H9 (cell line): ENCODE results near the gene ZRANB1. TPM values are rescaled to one million over a fixed set of nuclear protein-coding genes. Genes with fewer than 3 reads are reported as not detected.

ENCODE experiments used
- DNase-seq: peaks from one replicate; pipeline ENCODE4 v3.0.0-alpha.2; 2017
- H2AFZ ChIP-seq: one replicate; pipeline ENCODE4 v1.6.1; 2013; ENCODE audit warnings: mild to moderate bottlenecking, low read length, control low read depth, moderate library complexity
- H2AK5ac ChIP-seq: 2 replicates; pipeline ENCODE4 v1.6.1; 2013; ENCODE audit warnings: low read length, control low read depth, mixed read lengths; ENCODE audit not compliant: insufficient read length
- H2BK120ac ChIP-seq: one replicate; pipeline ENCODE4 v1.6.1; 2013; ENCODE audit warnings: low read depth, mild to moderate bottlenecking, low read length, control low read depth, inconsistent platforms; ENCODE audit not compliant: poor library complexity, severe bottlenecking
- H2BK12ac ChIP-seq: 2 replicates; pipeline ENCODE4 v1.6.1; 2013; ENCODE audit warnings: low read length, control low read depth, mixed read lengths, low read depth; ENCODE audit not compliant: insufficient read length
- H2BK15ac ChIP-seq: 2 replicates; pipeline ENCODE4 v1.6.1; 2013; ENCODE audit warnings: low read depth, low read length, control low read depth
- H2BK20ac ChIP-seq: one replicate; pipeline ENCODE4 v1.6.1; 2013; ENCODE audit warnings: low read depth, mild to moderate bottlenecking, low read length, control low read depth, inconsistent platforms; ENCODE audit not compliant: poor library complexity, severe bottlenecking
- H2BK5ac ChIP-seq: 2 replicates; pipeline ENCODE4 v1.6.1; 2013; ENCODE audit warnings: low read length, control low read depth, mixed read lengths; ENCODE audit not compliant: insufficient read length
- H3K14ac ChIP-seq: 2 replicates; pipeline ENCODE4 v1.6.1; 2013; ENCODE audit warnings: low read length, control low read depth; ENCODE audit not compliant: insufficient read depth
- H3K18ac ChIP-seq: 2 replicates; pipeline ENCODE4 v1.6.1; 2013; ENCODE audit warnings: low read depth, mild to moderate bottlenecking, mixed read lengths, low read length, control low read depth; ENCODE audit not compliant: insufficient read length
- H3K23ac ChIP-seq: 2 replicates; pipeline ENCODE4 v1.6.1; 2013; ENCODE audit warnings: low read length, control low read depth, mixed read lengths, low read depth; ENCODE audit not compliant: insufficient read length
- H3K23me2 ChIP-seq: 2 replicates; pipeline ENCODE4 v1.6.1; 2013; ENCODE audit warnings: low read depth, mild to moderate bottlenecking, mixed read lengths, low read length, control low read depth; ENCODE audit not compliant: insufficient read length, poor library complexity, severe bottlenecking
- H3K27ac ChIP-seq: 2 replicates; pipeline ENCODE4 v1.5.1; 2013; ENCODE audit warnings: low read length, control low read depth, mixed read lengths, low read depth; ENCODE audit not compliant: insufficient read length
- H3K27me3 ChIP-seq: 2 replicates; pipeline ENCODE4 v1.6.1; 2013; ENCODE audit warnings: low read length, control low read depth, inconsistent platforms; ENCODE audit not compliant: insufficient read depth
- H3K4ac ChIP-seq: 2 replicates; pipeline ENCODE4 v1.6.1; 2013; ENCODE audit warnings: low read depth, mild to moderate bottlenecking, control low read depth, inconsistent platforms, low read length, moderate library complexity
- H3K4me1 ChIP-seq: 2 replicates; pipeline ENCODE4 v1.6.1; 2013; ENCODE audit warnings: low read length, control low read depth, inconsistent platforms; ENCODE audit not compliant: insufficient read depth
- H3K4me2 ChIP-seq: 2 replicates; pipeline ENCODE4 v1.6.1; 2013; ENCODE audit warnings: low read length, control low read depth, mixed read lengths; ENCODE audit not compliant: insufficient read length, insufficient read depth
- H3K56ac ChIP-seq: 2 replicates; pipeline ENCODE4 v1.6.1; 2013; ENCODE audit warnings: low read depth, mild to moderate bottlenecking, mixed read lengths, low read length, control low read depth; ENCODE audit not compliant: insufficient read length
- H3K79me1 ChIP-seq: 2 replicates; pipeline ENCODE4 v1.6.1; 2013; ENCODE audit warnings: low read depth, mild to moderate bottlenecking, moderate library complexity, low read length, control low read depth, inconsistent platforms; ENCODE audit not compliant: insufficient read depth, poor library complexity, severe bottlenecking
- H3K79me2 ChIP-seq: 2 replicates; pipeline ENCODE4 v1.6.1; 2013; ENCODE audit warnings: low read length, control low read depth, inconsistent platforms; ENCODE audit not compliant: insufficient read depth
- H3K9ac ChIP-seq: 2 replicates; pipeline ENCODE4 v1.6.1; 2013; ENCODE audit warnings: low read length, control low read depth, mixed read lengths; ENCODE audit not compliant: insufficient read length; ENCODE audit errors: extremely low read depth
- H3K9me3 ChIP-seq: one replicate; pipeline ENCODE4 v1.6.1; 2013; ENCODE audit warnings: low read depth, low read length, inconsistent platforms; ENCODE audit not compliant: control insufficient read depth
- H3T11ph ChIP-seq: one replicate; pipeline ENCODE4 v1.6.1; 2013; ENCODE audit warnings: mild to moderate bottlenecking, low read length, control low read depth, inconsistent platforms
- H4K20me1 ChIP-seq: one replicate; pipeline ENCODE4 v1.6.1; 2013; ENCODE audit not compliant: control insufficient read depth, insufficient read length, insufficient read depth
- H4K5ac ChIP-seq: 2 replicates; pipeline ENCODE4 v1.6.1; 2013; ENCODE audit warnings: low read depth, mild to moderate bottlenecking, mixed read lengths, low read length, control low read depth; ENCODE audit not compliant: insufficient read length
- H4K8ac ChIP-seq: replicated peaks from 2 replicates; pipeline ENCODE4 v1.6.1; 2013; ENCODE audit warnings: low read length, control low read depth, mixed read lengths, low read depth; ENCODE audit not compliant: insufficient read length
- H4K91ac ChIP-seq: 2 replicates; pipeline ENCODE4 v1.6.1; 2013; ENCODE audit warnings: low read depth, mild to moderate bottlenecking, moderate library complexity, mixed read lengths, low read length, control low read depth; ENCODE audit not compliant: insufficient read length
- H3K27ac Mint-ChIP-seq, 3 experiments: 2 replicates in 2 of 3; 3 replicates in 1 of 3; pipeline ENCODE4 v1.8.0; 2020 to 2021; ENCODE audit warnings: mixed read lengths in 3 of 3, mild to moderate bottlenecking in 1 of 3, moderate library complexity in 1 of 3
- H3K27me3 Mint-ChIP-seq: 2 replicates; pipeline ENCODE4 v1.8.0; 2021; ENCODE audit warnings: low read depth, mild to moderate bottlenecking, moderate library complexity, mixed read lengths
- H3K36me3 Mint-ChIP-seq, 3 experiments: 2 replicates in 2 of 3; 3 replicates in 1 of 3; pipeline ENCODE4 v1.8.0; 2020 to 2021; ENCODE audit warnings: low read depth in 3 of 3, mixed read lengths in 3 of 3; ENCODE audit not compliant: insufficient read depth in 1 of 3
- H3K4me1 Mint-ChIP-seq, 2 experiments: 2 replicates each; pipeline ENCODE4 v1.8.0; 2020; ENCODE audit warnings: mixed read lengths in 2 of 2
- H3K4me3 Mint-ChIP-seq, 2 experiments: 2 replicates in 1 of 2; 3 replicates in 1 of 2; pipeline ENCODE4 v1.8.0; 2020 to 2021; ENCODE audit warnings: mild to moderate bottlenecking in 2 of 2, mixed read lengths in 2 of 2, moderate library complexity in 1 of 2
- H3K9me3 Mint-ChIP-seq, 2 experiments: 2 replicates in 1 of 2; 3 replicates in 1 of 2; pipeline ENCODE4 v1.8.0; 2020; ENCODE audit warnings: mild to moderate bottlenecking in 2 of 2, mixed read lengths in 2 of 2, moderate library complexity in 1 of 2
- CTCF ChIP-seq: fragments of 200-600 bp; sonication (generic); conservative IDR thresholded peaks from 3 replicates; pipeline ENCODE4 v1.8.0; 2021; ENCODE audit warnings: antibody characterized with exemption, mild to moderate bottlenecking
- WGBS: extraction: QIAGEN DNeasy Blood & Tissue Kit; methylation state at CpG from one replicate; pipeline ENCODE4 v1.1.7; 2013; ENCODE audit warnings: missing lambda C conversion rate, low lambda C conversion rate, mixed read lengths; ENCODE audit not compliant: insufficient read length; ENCODE audit errors: extremely low coverage; 5-methylcytosine and 5-hydroxymethylcytosine counted together
- total RNA-seq: library from RNA; stranded (reverse); gene quantifications from 2 replicates; pipeline ENCODE4 v1.2.1, GENCODE V29; 2021

Gene ZRANB1
- total RNA-seq, 1 experiment from 2014 or later: 17.4 TPM

GRCh38 chr10:124996854-124997215, 54.9 kb downstream of the ZRANB1 start:
- Histone ChIP-seq H3K9me3 (no peaks in the 10 kb centered on the region), H2BK12ac (no peak overlapping the region), H2BK20ac (no peak overlapping the region), H3K56ac (no peak overlapping the region), H4K20me1 (no peaks in the 10 kb centered on the region), H2BK120ac (no peak overlapping the region), H3T11ph (no peak overlapping the region), H2BK15ac (no peak overlapping the region), H2AK5ac (no peak overlapping the region), H3K79me1 (peaks cover 3% of the 10 kb centered on the region), H3K18ac (no peak overlapping the region), H3K79me2 (no peaks in the 10 kb centered on the region), H4K5ac (no peak overlapping the region), H4K8ac (no peak overlapping the region), H3K4me1 (no peaks in the 10 kb centered on the region), H3K4ac (no peak overlapping the region), H3K27me3 (no peaks in the 10 kb centered on the region), H3K14ac (no peak overlapping the region), H3K27ac (no peak overlapping the region), H4K91ac (no peak overlapping the region), H3K4me2 (no peak overlapping the region), H2BK5ac (no peak overlapping the region), H3K23me2 (no peaks in the 10 kb centered on the region), H2AFZ (no peak overlapping the region), H3K9ac (no peak overlapping the region), H3K23ac (no peak overlapping the region)
- Mint-ChIP-seq H3K27ac (no peak overlapping the region), H3K36me3 (peaks cover 59 to 99% (median 88%) of the 10 kb centered on the region in 3 experiments), H3K27me3 (peaks cover 4% of the 10 kb centered on the region; the same call in 1 of the 2 replicates), H3K4me3 (no peak overlapping the region), H3K9me3 (no peaks in the 10 kb centered on the region), H3K4me1 (no peaks in the 10 kb centered on the region)
- DNase-seq: no peak
- no CpG with 5 or more reads among the region's 17 CpGs for WGBS
- TF ChIP-seq CTCF: no peak
